CD14-positive monocyte (primary cell): Measurements from ENCODE around the gene ZBTB8B. TPM values are rescaled to one million over a fixed set of nuclear protein-coding genes. Genes with fewer than 3 reads are reported as not detected.
A peak's percentile ranks its signal among the peaks of the same experiment; 100 is the strongest.
"Not testable (repeated sequence)": the region's sequence is repeated elsewhere in the genome, so short reads cannot be mapped to it uniquely, and the experiment has no call there.

Experiments used
- DNase-seq, 3 donors: peaks; one replicate each; pipeline ENCODE4 v3.0.0-alpha.2; 2011 to 2022
- H2AFZ ChIP-seq: 2 replicates; pipeline ENCODE4 v1.6.0; 2012; ENCODE audit warnings: mild to moderate bottlenecking, low read depth, low read length, inconsistent platforms; ENCODE audit not compliant: insufficient read depth, poor library complexity, severe bottlenecking
- H3K27ac ChIP-seq, 2 donors: 1 replicate in 1 of 2; 2 replicates in 1 of 2; pipeline ENCODE4 v1.5.1; 2012 to 2013; ENCODE audit warnings: low read length in 2 of 2, control low read depth in 1 of 2, inconsistent platforms in 1 of 2, low read depth in 1 of 2, mild to moderate bottlenecking in 1 of 2
- H3K27me3 ChIP-seq, 2 donors: one replicate each; pipeline versions ENCODE4 v1.6.0 to v1.6.1; 2011 to 2013; ENCODE audit warnings: low read length in 2 of 2; ENCODE audit not compliant: control insufficient read depth in 2 of 2, insufficient read depth in 2 of 2
- H3K36me3 ChIP-seq, 2 donors: replicated peaks in 1 of 2; 1 replicate in 1 of 2; 2 replicates in 1 of 2; pipeline versions ENCODE4 v1.5.1 to v1.6.1; 2012 to 2013; ENCODE audit warnings: low read length in 2 of 2, control low read depth in 1 of 2, inconsistent platforms in 1 of 2, mild to moderate bottlenecking in 1 of 2; ENCODE audit not compliant: insufficient read depth in 2 of 2, control insufficient read depth in 1 of 2
- H3K4me1 ChIP-seq, 2 donors: 1 replicate in 1 of 2; 2 replicates in 1 of 2; pipeline versions ENCODE4 v1.5.1 to v1.6.1; 2012 to 2013; ENCODE audit warnings: low read length in 2 of 2, control low read depth in 1 of 2, inconsistent platforms in 1 of 2, mild to moderate bottlenecking in 1 of 2, moderate library complexity in 1 of 2; ENCODE audit not compliant: insufficient read depth in 2 of 2, control insufficient read depth in 1 of 2
- H3K4me2 ChIP-seq: replicated peaks from 2 replicates; pipeline ENCODE3; 2012; ENCODE audit warnings: low read length, moderate library complexity, mild to moderate bottlenecking; ENCODE audit not compliant: poor library complexity, severe bottlenecking; ENCODE audit errors: extremely low read depth
- H3K4me3 ChIP-seq, 3 experiments: fragments of 200-600 bp in 1 of 3; sonication (generic) in 1 of 3; replicated peaks in 1 of 3; 1 replicate in 2 of 3; 2 replicates in 1 of 3; pipeline ENCODE4 v1.5.1; 2011 to 2013; ENCODE audit warnings: low read length in 3 of 3, mild to moderate bottlenecking in 3 of 3, control low read depth in 2 of 3, low read depth in 2 of 3, inconsistent platforms in 1 of 3, moderate library complexity in 1 of 3
- H3K79me2 ChIP-seq: 2 replicates; pipeline ENCODE4 v1.6.0; 2012; ENCODE audit warnings: mild to moderate bottlenecking, control low read depth, inconsistent platforms, low read length, moderate library complexity; ENCODE audit not compliant: insufficient read depth
- H3K9ac ChIP-seq: 2 replicates; pipeline ENCODE4 v1.6.0; 2017; ENCODE audit warnings: low read length, mild to moderate bottlenecking; ENCODE audit not compliant: insufficient read depth, poor library complexity, severe bottlenecking
- H3K9me3 ChIP-seq, 2 donors: replicated peaks in 1 of 2; 1 replicate in 1 of 2; 2 replicates in 1 of 2; pipeline versions ENCODE4 v1.5.1 to v1.6.1; 2012 to 2013; ENCODE audit warnings: low read length in 2 of 2, control low read depth in 1 of 2; ENCODE audit not compliant: control insufficient read depth in 1 of 2, insufficient read depth in 1 of 2
- H4K20me1 ChIP-seq: 2 replicates; pipeline ENCODE4 v1.6.0; 2012; ENCODE audit warnings: mild to moderate bottlenecking, low read length, control low read depth, moderate library complexity; ENCODE audit not compliant: insufficient read depth
- H3K27ac Mint-ChIP-seq, 7 donors: one replicate each; pipeline ENCODE4 v1.8.0; 2020; ENCODE audit warnings: mild to moderate bottlenecking in 7 of 7, mixed read lengths in 7 of 7, moderate library complexity in 6 of 7, inconsistent platforms in 2 of 7
- H3K27me3 Mint-ChIP-seq, 3 donors: one replicate each; pipeline ENCODE4 v1.8.0; 2021 to 2022; ENCODE audit warnings: low read depth in 3 of 3, mild to moderate bottlenecking in 3 of 3, mixed read lengths in 3 of 3, moderate library complexity in 3 of 3, inconsistent platforms in 1 of 3
- H3K36me3 Mint-ChIP-seq, 2 donors: one replicate each; pipeline ENCODE4 v1.8.0; 2020; ENCODE audit warnings: mixed read lengths in 2 of 2, inconsistent platforms in 1 of 2, mild to moderate bottlenecking in 1 of 2
- H3K4me1 Mint-ChIP-seq: one replicate; pipeline ENCODE4 v1.8.0; 2020; ENCODE audit warnings: mild to moderate bottlenecking, mixed read lengths
- H3K4me3 Mint-ChIP-seq, 2 donors: one replicate each; pipeline ENCODE4 v1.8.0; 2020; ENCODE audit warnings: mild to moderate bottlenecking in 2 of 2, mixed read lengths in 2 of 2, moderate library complexity in 1 of 2
- H3K9me3 Mint-ChIP-seq, 7 donors: one replicate each; pipeline ENCODE4 v1.8.0; 2020 to 2022; ENCODE audit warnings: mixed read lengths in 7 of 7, mild to moderate bottlenecking in 6 of 7, moderate library complexity in 6 of 7, inconsistent platforms in 2 of 7
- WGBS: methylation state at CpG from one replicate; pipeline ENCODE4 v1.1.5; 2013; ENCODE audit warnings: missing lambda C conversion rate; ENCODE audit not compliant: insufficient coverage; 5-methylcytosine and 5-hydroxymethylcytosine counted together
- intact Hi-C, 2 donors: fragments of 100-400 bp; cut with micrococcal nuclease; formaldehyde crosslinking; loops; one replicate each; pipeline versions ENCODE4 v1.15.0 to v1.15.1; 2023
- polyA plus RNA-seq, 3 donors: library from polyadenylated mRNA; depleted of rRNA in 1 of 3; unstranded in 2 of 3; stranded (reverse) in 1 of 3; fragments of 300-500 nt in 2 of 3; fragments of >200 nt in 1 of 3; fragmentation: Illumina TruSeq in 2 of 3; gene quantifications; 1 replicate in 2 of 3; 2 replicates in 1 of 3; pipeline ENCODE4 v1.2.3, GENCODE V29; 2012 to 2021
- TF ChIP-seq, protein P1 (sequence below): fragments of 200-600 bp; IDR thresholded peaks from one replicate; pipeline ENCODE4 v1.8.0; 2022; ENCODE audit warnings: antibody characterized with exemption, mild to moderate bottlenecking

Gene ZBTB8B
- polyA plus RNA-seq, 3 donors = not detected

DNA sequence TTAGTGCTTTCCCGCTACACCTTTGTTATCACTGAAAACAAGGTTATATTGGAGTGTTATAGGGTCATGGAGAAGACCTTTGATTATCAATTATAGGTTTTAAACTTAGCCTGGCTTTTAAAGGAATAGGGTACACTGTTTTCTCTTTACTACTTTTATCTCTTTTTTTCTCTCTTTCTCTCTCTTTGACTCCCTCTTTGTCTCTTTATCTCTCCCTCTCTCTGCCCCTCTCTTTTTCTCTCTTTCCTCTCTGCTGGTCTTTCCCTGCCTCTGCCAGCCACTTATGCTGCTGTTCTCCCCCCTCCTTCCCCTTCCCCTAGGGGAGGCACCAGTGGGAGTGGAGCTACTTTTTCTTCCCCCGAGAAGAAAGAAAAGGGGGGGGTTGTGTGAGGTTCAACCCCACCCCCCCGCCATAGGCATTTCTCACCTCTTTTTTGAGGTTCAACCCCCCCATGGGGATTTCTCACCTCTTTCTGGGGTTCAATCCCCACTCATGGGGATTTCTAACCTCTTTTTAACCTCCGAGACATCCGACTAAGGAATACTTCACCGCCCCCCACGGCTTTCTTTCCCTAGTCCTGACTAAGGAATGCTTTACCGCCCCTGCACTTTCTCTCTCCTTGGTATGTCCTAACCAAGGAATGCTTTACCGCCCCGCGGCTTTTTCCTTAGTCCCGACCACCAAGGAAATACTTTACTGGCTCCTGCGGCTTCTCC is 17.2 kb upstream of the ZBTB8B start:
- Mint-ChIP-seq H3K27ac (no peak overlapping the region), H3K4me1 (peaks cover 2% of the 10 kb centered on the region), H3K36me3 (no peaks in the 10 kb centered on the region), H3K4me3 (peak overlapping the region in 1 of 2 donors; percentile 22), H3K27me3 (peaks cover 10 to 32% (median 19%) of the 10 kb centered on the region in 3 donors), H3K9me3 (peaks cover 9 to 26% (median 13%) of the 10 kb centered on the region in 7 donors)
- no peak overlapping the region for H3K9ac ChIP-seq
- no peak overlapping the region for H3K4me3 ChIP-seq
- H4K20me1 ChIP-seq = no peaks in the 10 kb centered on the region
- no peak overlapping the region for H3K4me2 ChIP-seq
- TF ChIP-seq, protein P1, sequence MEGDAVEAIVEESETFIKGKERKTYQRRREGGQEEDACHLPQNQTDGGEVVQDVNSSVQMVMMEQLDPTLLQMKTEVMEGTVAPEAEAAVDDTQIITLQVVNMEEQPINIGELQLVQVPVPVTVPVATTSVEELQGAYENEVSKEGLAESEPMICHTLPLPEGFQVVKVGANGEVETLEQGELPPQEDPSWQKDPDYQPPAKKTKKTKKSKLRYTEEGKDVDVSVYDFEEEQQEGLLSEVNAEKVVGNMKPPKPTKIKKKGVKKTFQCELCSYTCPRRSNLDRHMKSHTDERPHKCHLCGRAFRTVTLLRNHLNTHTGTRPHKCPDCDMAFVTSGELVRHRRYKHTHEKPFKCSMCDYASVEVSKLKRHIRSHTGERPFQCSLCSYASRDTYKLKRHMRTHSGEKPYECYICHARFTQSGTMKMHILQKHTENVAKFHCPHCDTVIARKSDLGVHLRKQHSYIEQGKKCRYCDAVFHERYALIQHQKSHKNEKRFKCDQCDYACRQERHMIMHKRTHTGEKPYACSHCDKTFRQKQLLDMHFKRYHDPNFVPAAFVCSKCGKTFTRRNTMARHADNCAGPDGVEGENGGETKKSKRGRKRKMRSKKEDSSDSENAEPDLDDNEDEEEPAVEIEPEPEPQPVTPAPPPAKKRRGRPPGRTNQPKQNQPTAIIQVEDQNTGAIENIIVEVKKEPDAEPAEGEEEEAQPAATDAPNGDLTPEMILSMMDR = no peak
- H2AFZ ChIP-seq = no peak overlapping the region
- H3K27ac ChIP-seq = no peak overlapping the region
- DNase-seq = no peak
- no peaks in the 10 kb centered on the region for H3K36me3 ChIP-seq
- H3K4me1 ChIP-seq = no peaks in the 10 kb centered on the region
- H3K79me2 ChIP-seq = no peaks in the 10 kb centered on the region
- intact Hi-C loops = no loop called here
- peaks cover 3 to 17% of the 10 kb centered on the region in 2 donors for H3K9me3 ChIP-seq
- H3K27me3 ChIP-seq = peaks cover 0 to 2% of the 10 kb centered on the region in 2 donors
- WGBS = 60% methylated on average over 8 of the region's 13 CpGs

DNA sequence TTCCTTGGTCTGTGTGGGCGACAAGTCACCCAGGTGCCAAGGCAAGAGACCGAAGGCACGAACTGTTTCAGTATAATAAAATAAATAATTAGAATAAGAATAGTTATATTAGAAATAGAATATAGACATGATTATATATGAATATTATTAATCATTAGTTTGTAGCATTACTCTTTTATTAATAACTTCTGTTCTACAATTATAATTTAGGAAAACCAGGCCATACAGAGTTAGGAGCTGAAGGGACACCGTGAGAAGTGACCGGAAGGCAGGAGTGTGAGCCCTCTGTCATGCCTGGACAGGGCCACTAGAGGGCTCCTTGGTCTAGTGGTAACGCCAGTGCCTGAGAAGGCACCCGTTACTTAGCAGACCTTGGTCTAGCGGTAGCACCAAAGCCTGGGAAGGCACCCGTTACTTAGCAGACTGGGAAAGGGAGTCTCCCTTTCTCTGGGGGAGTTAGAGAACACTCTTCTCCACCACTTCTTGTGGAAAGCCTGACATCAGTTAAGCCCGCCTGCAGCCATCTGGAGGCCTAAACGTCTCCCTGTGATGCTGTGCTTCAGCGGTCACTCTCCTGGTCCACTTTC is 16.6 kb upstream of the ZBTB8B start:
- H3K4me3 Mint-ChIP-seq, H3K4me3 ChIP-seq, H3K27ac ChIP-seq, H2AFZ ChIP-seq, H3K79me2 ChIP-seq, H3K36me3 Mint-ChIP-seq, H3K27me3 ChIP-seq, H4K20me1 ChIP-seq, H3K27ac Mint-ChIP-seq, H3K4me1 ChIP-seq, H3K4me1 Mint-ChIP-seq, H3K4me2 ChIP-seq, H3K9ac ChIP-seq, H3K36me3 ChIP-seq, intact Hi-C loops: not testable (repeated sequence)
- peaks cover 10 to 29% (median 19%) of the 10 kb centered on the region in 3 donors for H3K27me3 Mint-ChIP-seq
- TF ChIP-seq, protein P1 = peak; percentile 88
- H3K9me3 ChIP-seq = peaks cover 3 to 17% of the 10 kb centered on the region in 2 donors
- 60% methylated on average over 4 of the region's 12 CpGs for WGBS
- DNase-seq = peak; percentile 21 to 41 (median 28)
- peaks cover 9 to 27% (median 13%) of the 10 kb centered on the region in 7 donors for H3K9me3 Mint-ChIP-seq
